ENCODE data around the gene USP48. TPM values are rescaled to one million over a fixed set of nuclear protein-coding genes. Genes with fewer than 3 reads are reported as not detected.
A peak's percentile ranks its signal among the peaks of the same experiment; 100 is the strongest.

Gene USP48
- total and polyA plus RNA-seq, 2 of the 4 experiments (the other 2 are of a cell fraction) = 24.7 to 25.0 TPM

DNA sequence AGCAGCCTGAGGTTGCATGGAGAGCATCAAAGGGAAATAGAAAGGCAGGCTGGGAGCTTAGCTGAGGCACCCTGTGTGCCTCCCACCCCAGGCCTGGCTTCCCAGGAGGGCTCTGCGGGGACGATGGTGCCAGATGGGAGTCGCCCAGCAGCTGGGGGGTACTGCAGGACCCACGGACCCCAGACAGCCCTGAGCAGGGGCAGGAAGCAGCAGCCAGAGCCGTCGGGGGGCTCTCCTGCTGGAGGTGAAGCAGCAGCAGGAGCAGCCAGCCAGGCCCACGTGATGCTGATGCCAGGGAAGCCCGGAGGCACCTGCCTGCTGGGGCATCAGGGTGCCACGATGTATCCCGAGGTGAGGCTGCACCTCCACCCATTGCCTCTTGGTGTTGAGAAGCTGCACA lies 134.2 kb downstream of the USP48 start:
- dilution Hi-C loops (cut with HindIII; ENCODE audit: low sequenced_read_pairs, unreplicated experiment) = no loop called here
- Histone ChIP-seq H3K56ac (ENCODE audit: extremely low read depth, insufficient read depth, low read length) (no peak overlapping the region), H2BK120ac (ENCODE audit: low read depth, low read length) (no peak overlapping the region), H3K18ac (ENCODE audit: low read depth, low read length) (no peak overlapping the region), H2BK15ac (ENCODE audit: low read depth, low read length) (no peak overlapping the region), H3K9ac (ENCODE audit: low read depth, low read length) (no peak overlapping the region), H3K9me3 (ENCODE audit: control insufficient read depth, insufficient read depth, low read length) (no peaks in the 10 kb centered on the region), H2AFZ (replicated peaks; ENCODE audit: low read length, poor library complexity) (peak overlapping the region; percentile 17), H3K4me3 (ENCODE audit: insufficient read depth, low read depth, low read length) (no peak overlapping the region), H2AK5ac (ENCODE audit: low read depth, low read length) (no peak overlapping the region), H4K5ac (ENCODE audit: low read depth, low read length) (no peak overlapping the region), H3K4ac (ENCODE audit: low read depth, low read length) (no peak overlapping the region), H4K20me1 (ENCODE audit: insufficient read depth, low read length) (peaks cover 4% of the 10 kb centered on the region; the same call in 1 of the 2 replicates), H3K14ac (replicated peaks; ENCODE audit: low read depth, low read length) (no peak overlapping the region), H2BK5ac (ENCODE audit: low read depth, low read length, poor library complexity, severe bottlenecking) (no peak overlapping the region), H4K91ac (ENCODE audit: insufficient read depth, low read depth, low read length) (no peak overlapping the region), H3K36me3 (ENCODE audit: control insufficient read depth, insufficient read depth, low read length) (no peaks in the 10 kb centered on the region), H3K27me3 (ENCODE audit: control insufficient read depth, insufficient read depth, low read length) (peaks cover 58% of the 10 kb centered on the region), H3K79me1 (ENCODE audit: low read depth in 1 of 2, low read length in 2 of 2) (no peaks in the 10 kb centered on the region), H3K4me2 (ENCODE audit: low read depth, low read length) (no peak overlapping the region), H3K9me1 (ENCODE audit: insufficient read depth, low read length) (no peaks in the 10 kb centered on the region), H2BK20ac (ENCODE audit: low read depth, low read length) (no peak overlapping the region), H4K8ac (ENCODE audit: low read depth in 2 of 2, low read length in 2 of 2) (no peak overlapping the region), H3K27ac (ENCODE audit: insufficient read depth, low read length) (no peak overlapping the region), H2AK9ac (replicated peaks; ENCODE audit: low read depth, low read length, poor library complexity) (no peak overlapping the region), H3K23ac (ENCODE audit: low read depth, low read length) (no peak overlapping the region), H3K4me1 (ENCODE audit: control insufficient read depth, insufficient read depth, low read length) (peaks cover 3% of the 10 kb centered on the region; the same call in 1 of the 2 replicates)
- ChIA-PET POLR2A (ENCODE audit: unreplicated experiment) (no interaction called here), CTCF (no interaction called here)
- ATAC-seq (ENCODE audit: low read depth) (no peak), DNase-seq (no peak)
- intact Hi-C loops (cut with micrococcal nuclease) = loop anchor here (1.0 kb wide), 1 partner anchor 11 kb away; no protein-coding TSS in a partner anchor
- TF ChIP-seq, protein P1, sequence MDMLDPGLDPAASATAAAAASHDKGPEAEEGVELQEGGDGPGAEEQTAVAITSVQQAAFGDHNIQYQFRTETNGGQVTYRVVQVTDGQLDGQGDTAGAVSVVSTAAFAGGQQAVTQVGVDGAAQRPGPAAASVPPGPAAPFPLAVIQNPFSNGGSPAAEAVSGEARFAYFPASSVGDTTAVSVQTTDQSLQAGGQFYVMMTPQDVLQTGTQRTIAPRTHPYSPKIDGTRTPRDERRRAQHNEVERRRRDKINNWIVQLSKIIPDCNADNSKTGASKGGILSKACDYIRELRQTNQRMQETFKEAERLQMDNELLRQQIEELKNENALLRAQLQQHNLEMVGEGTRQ (IDR thresholded peaks at IDR 0.05; ENCODE audit: low read depth, low read length) = no peak
- TF ChIP-seq MAFK (IDR thresholded peaks at IDR 0.05; ENCODE audit: low read depth, low read length) (no peak), MAZ (IDR thresholded peaks at IDR 0.05; ENCODE audit: borderline replicate concordance, low read depth, low read length) (no peak), SMC3 (IDR thresholded peaks at IDR 0.05; ENCODE audit: low read depth, low read length) (no peak), FOS (IDR thresholded peaks at IDR 0.05; ENCODE audit: low read depth, low read length) (no peak), CEBPB (IDR thresholded peaks at IDR 0.05; ENCODE audit: low read depth, low read length) (no peak)
- TF ChIP-seq, protein P2, sequence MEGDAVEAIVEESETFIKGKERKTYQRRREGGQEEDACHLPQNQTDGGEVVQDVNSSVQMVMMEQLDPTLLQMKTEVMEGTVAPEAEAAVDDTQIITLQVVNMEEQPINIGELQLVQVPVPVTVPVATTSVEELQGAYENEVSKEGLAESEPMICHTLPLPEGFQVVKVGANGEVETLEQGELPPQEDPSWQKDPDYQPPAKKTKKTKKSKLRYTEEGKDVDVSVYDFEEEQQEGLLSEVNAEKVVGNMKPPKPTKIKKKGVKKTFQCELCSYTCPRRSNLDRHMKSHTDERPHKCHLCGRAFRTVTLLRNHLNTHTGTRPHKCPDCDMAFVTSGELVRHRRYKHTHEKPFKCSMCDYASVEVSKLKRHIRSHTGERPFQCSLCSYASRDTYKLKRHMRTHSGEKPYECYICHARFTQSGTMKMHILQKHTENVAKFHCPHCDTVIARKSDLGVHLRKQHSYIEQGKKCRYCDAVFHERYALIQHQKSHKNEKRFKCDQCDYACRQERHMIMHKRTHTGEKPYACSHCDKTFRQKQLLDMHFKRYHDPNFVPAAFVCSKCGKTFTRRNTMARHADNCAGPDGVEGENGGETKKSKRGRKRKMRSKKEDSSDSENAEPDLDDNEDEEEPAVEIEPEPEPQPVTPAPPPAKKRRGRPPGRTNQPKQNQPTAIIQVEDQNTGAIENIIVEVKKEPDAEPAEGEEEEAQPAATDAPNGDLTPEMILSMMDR (conservative IDR thresholded peaks at IDR 0.05; ENCODE audit: low read depth, low read length) = no peak
- 50% methylated on average over 7 of the region's 10 CpGs; no CpG with 5 or more reads in 1 of the 2 experiments for WGBS, 2 experiments (ENCODE audit: extremely low coverage in 2 of 2, insufficient read length in 1 of 2)
- in situ Hi-C loops (cut with MboI; ENCODE audit: low sequenced_read_pairs) = no loop called here
- BruUV-seq (replicated peaks) = no TSS peak

Data from IMR-90 (cell line).